NCI-H2029 (cell line): ENCODE results near the gene EVC.
"Not testable (repeated sequence)": the region's sequence is repeated elsewhere in the genome, so short reads cannot be mapped to it uniquely, and the experiment has no call there.

Source experiments
- DNase-seq: peaks from one replicate; lab custom pipeline; 2025; lab: John Stamatoyannopoulos, UW

EVC gene

DNA sequence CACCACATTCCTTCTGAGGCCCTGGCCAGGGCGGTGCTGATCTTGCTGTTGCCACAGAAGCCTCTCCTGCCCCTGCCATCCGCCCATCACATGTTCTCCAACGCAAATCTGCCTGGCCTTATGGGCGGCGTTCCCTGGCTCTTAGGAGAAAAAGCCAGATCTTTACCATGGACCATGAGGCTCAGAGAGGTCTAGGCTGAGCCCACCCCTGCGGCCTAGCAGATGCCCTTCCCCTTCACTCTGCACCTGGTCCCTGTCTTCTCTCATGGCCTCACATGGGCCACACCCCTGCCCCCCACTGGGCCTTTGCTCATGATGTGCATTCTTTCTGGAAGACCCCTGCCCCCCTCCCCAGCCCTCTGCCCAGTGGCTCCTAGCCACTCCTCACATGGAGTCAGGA, 103.4 kb downstream of the EVC start:
- no peak for DNase-seq

DNA sequence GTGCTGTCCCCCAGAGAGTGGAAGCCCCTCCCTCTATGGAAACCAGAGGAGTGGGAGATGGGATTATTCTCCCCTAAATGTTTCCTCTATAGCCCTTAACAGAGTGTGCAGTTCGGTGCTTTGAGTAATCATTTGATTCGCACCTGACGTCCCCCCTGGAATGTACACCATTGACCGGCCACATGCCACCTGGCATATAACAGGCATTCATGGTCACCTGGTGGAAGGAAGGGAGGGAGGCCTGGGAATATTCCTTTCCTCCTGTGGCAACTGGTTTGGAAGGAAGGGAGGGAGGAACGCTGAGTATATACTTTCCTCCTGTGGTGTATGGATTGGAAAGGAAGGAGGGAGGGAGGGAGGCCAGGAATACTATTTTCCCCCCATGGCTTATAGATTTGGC, 104.6 kb downstream of the EVC start:
- no peak for DNase-seq

DNA sequence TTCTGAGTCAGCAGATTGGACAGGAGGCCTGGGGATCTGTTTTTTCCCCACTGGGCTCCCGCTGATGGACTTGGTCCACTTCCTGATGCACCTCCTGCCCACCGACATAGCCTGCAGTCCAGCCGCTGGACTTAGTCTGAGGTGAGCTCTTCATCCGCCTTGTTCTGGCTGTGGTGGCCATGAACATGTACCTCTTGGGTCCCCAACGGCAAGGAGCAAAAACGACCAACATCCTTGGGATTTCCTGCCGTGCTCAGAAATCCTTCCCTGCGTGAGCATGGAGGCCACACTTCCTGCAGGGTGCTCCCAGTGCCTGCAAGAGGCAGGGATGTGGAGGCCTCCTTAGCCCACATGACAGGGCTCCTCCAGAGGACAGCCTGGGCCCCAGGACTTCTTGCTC, 105.1 kb downstream of the EVC start:
- no peak for DNase-seq

DNA sequence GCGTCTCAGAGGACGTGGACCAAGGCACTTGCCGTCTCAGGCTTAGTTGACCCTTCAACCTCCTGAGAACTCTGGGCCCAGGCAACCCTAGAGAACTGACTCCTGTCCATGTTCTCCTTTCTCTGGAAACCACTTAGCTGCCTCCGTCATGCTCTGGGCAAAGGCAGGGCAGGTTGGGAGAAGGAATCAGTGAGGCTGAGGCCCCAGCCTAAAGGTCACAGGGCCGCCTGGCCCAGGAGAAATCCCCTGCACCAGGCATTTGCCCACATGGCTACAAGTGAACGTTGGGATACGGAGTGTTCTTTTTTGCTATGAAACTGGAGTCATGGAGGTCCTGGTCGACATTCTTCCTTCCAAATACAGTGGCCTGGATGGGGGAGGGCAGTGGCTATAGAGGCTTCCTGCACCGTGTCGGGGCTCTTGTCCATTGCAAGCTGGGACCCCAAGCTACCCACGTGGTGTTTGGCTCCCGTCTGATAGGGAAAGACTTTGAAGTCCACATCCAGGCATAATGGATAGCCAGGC, 105.9 kb downstream of the EVC start:
- no peak for DNase-seq

DNA sequence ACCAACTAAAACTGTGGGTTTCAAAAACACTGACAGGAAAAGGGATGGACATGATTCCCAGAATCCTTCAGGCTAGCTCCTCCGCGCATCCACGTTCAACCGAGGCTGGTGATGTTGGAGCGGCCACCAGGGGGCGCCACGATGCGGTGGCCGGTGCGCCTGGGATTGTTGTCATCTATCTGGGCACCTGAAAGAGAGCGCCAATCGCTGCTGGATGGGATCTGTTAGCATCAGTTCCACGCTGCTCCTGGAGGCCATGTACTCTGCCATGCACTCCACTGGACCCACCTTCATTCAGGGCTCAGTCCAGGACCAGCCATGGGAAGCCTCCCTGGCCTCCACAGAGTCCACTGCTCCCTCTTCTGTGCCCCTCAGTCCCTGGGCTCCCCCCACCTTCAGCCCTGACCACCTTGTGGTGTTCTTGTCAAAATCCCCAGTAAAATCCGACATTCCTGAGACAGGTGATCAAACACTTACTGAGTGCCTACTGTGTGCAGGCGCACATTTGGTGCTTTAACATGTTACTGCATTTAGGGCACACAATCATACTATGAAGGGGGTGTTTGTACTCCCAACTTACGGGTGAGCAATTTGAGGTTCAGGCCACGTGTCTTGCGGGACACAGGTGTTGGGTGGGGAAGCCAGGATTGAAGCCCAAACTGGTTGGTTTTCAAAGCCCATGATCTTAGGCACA, 110.8 kb downstream of the EVC start:
- no peak for DNase-seq

DNA sequence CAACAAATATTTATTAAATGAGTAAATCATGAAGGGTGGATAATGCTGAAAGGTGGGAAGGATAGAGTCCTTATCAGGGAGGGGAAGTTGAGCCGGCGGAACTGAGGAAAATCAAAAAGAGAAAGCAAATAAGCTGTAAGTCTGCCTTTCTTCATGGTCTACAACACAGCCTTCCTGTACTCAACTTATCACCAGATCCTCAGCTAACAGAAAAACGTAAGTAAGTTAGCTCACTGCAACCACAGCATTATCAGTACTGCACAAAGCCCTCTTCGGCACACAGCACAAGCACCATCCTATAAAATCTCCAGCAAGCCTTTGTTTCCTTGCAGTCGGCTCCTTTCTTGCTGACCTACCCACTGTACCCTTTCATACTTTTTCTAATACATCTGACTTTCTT, 111.6 kb downstream of the EVC start:
- no peak for DNase-seq

DNA sequence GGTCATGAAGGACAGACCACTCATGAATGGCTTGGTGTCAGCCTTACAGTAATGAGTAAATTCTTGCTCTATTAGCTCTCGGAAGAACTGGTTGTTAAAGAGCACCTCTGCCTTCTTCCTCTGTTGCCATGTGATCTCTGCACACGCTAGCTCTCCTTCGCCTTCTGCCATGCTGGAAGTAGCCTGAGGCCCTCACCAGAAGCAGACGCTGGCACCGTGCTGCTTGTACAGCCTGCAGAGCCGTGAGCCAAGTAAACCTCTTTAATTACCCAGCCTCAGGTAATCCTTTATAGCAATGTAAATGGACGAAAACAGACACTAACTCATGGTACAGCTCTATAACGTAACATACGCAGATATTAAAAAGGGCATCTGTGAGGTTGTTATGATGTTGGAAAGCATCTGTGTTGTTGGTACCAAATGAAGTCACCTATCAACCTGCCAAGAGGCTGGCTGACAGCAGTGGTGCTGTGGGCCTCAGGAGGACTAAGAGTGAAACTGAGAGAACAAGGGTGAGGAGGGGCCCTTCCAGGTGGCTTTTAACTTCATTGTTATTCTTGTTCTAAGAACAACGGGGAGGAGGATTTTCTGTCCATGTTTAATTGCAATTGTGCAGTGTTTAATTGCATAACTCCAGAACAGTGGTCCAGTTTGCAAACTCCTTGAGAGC, 112.7 kb downstream of the EVC start:
- DNase-seq = no peak

DNA sequence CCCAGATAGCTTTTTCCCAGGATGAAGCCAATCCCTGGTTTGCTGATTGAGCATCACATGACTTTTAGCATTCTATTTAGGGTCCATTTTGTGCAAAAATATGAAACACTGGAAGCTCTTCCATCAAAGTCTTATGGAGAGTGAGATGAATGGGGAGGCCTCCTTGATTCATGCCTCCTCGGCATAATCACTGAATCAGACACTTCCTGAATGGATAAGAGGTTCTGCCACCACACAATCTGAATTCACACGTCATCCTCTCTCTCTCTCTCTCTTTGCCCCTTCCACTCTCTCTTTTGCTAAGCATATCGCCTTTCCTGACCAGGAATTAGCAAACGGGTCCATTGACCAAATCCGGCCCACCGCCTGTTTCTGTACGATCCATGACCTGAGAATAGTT, 113.2 kb downstream of the EVC start:
- DNase-seq = no peak

DNA sequence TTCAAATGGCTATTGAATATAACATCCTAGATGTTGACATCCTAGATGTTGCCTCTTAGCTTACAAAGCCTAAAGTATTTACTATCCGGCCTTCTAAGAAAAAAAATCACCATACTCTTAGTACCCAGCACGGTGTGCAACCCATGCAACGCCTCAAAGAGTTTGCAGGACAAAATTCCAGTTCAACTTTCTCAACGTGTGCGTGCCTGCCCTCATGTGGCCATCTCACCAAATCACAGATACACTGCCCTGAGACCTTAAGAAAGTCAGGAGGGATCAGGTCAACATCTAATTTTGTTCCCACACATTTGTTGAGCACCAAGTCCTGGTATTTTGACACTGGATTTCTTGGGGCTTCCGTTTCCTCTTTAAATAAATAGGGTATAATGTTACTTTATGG, 113.6 kb downstream of the EVC start:
- DNase-seq = no peak

DNA sequence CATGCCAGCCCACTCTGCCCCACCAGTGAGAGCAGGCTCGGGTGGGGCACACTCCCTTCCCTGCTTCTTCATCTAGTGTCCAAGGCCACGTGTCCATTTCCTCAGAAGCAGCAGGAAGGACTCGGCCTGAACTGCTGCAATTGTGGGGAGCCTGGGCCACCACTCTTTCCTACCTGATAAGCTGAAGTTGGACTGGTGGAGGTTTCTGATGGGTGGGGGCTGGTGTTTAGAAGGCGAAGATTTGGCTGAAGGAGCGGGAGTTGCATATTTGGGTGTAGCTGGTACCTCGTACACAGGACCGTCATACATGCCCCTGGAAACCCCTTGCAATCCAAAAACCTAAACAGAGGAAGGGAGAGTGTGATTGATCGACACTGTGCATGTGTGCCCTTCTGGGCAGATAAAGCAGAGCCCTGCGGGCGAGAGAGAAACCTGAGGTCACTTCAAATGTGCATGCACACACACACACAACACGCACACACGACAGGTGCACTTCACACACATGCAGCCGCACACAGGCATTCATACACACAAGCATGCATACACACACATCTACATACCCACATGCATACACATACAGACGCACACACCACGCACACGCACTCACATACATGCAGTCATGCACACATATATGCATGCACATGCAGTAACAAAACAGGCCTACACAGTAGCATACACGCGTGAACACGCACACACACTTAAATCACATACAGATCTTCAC, 114.5 kb downstream of the EVC start:
- no peak for DNase-seq

DNA sequence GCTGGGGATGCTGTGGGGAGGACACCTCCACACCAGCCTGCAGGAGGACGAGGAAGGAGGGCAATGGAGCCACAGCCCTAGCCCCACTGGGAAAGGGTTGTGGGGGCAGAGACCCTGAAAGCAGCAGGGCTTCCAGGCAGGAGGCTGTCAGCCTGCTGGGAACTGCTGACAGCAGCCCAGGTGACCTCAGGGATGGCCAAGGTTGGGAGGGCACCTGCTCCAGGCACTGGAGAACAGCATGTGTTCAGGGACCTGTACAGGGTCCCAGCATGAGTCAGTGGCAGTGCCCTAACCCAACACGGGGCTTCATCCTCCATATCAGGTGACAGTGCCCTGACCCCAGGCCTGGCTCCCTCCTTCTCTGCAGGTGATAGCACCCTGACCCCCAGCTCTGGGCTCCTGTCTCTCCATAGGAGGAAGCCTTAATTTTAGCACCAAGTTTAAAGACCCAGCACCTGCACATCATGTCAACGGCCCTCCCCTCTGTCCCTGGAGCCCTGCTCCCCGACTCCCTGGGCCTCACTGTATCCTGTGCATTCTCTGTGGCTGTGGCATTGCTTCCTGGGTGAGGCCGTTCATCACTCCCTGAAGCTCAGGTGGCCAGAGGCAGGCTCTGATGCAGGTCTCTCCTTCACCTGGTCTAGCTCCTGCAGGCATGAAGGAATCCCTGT, 115.6 kb downstream of the EVC start:
- DNase-seq = no peak

DNA sequence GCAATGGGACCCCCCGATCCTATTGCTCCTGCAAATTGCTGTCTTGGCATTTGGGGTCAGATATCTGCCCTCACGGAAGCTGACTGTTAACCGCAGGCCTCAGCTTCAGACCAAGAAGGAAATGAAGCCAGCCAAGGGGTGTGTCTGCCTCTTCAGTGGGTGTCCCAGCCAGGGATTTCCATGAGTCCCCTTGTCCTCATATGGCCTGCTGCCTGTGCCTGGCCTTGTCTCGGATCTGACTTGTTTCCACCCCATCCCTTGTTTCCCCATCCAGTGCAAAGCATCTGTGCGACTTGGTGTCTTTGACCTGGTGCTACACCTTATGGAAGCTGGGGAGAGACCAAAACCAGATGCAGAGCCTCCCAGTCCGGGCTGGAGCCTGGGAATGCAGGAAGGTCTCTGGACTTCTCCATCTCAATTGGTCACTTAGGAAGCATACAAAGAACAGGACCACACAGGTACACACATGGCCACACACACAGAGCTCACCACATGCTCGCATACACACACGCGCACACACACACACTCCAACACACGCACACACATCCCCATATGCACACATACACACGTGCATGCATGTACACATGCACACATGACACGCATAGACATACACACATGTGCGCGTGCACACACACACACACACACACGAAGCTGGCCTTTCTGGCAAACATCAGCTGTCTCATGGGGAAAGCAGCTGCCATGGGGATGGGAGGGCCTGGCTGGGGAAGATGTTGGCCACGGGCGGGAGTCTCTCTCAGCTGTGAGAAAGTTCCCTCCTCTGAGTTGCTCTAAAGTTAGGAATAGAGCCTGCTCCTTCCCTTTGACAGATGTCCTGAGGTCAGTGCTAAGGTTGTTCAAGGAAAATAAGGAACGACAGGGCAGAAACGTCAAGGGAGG, 116.4 kb downstream of the EVC start:
- DNase-seq = no peak

DNA sequence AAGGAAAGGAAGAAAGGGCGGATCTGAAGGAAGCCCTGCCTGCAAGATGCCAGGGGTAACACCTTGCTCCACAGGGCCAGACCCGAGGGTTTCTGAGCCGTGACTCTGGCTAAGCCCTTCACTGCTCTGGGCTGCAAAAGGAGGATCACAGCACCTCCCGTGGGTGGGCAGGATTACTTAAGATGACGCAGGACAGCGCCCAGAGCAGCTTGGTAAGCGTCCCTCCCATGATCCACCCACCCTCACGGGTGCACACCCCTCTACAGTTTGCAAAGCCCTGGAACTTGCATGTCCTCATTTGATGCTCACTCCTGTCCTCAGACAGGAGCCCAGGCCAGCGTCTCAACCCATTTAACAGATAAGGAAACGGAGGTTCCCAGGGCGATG, 117.0 kb downstream of the EVC start:
- no peak for DNase-seq

DNA sequence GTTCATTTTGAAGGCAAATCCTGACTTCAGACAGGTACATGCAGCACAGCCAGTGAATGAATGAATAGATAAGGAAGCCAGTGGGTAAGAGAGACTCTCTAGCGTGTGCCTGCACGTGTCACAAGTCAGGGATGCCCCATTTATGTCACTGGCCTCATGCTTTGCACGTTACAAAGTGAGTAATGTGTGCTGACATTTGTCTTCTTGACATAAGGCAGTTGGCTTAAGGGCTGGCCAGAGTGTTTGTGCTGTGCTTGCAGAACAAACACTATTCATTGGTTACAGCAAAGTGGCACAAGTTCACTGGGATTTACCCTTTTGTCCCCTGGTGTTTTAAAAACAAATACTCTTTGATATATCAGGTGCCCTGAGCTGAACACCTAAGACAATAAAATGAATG, 125.9 kb downstream of the EVC start:
- DNase-seq = peak; percentile 14

DNA sequence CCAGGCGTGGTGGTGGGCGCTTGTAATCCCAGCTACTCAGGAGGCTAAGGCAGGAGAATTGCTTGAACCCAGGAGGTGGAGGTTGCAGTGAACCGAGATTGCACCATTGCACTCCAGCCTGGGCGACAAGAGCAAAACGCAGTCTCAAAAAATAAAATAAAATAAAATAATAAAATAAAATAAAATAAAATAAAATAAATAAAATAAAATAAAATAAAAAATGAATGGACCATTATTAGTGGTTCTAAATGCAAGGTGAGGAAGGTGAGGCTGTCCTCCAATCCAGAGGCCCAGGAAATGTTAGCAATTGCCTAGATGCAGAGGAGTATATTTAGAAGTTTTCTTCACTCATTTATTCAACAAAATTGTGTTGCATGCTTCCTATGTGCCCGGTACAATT, 126.5 kb downstream of the EVC start:
- DNase-seq = not testable (repeated sequence)

DNA sequence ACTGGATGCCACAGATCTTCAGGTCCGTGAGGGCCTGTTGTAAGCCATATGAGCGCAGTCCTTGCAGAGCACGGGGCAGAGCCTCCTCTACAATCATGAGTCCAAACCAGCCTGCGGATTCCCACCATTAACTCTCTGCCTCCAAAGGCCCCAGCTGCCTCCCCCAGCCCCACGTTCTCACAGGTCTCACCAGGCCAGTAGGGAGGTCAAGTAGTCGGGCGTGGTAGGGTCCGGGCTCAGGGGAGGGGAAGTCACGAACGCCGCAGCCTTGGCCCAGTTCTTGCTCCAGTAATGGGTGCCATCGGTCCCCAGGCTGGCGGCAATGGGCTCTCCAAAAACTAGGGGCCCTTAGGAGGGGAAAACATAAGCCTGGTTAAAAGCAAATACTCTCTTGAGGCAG, 128.3 kb downstream of the EVC start:
- DNase-seq = no peak

DNA sequence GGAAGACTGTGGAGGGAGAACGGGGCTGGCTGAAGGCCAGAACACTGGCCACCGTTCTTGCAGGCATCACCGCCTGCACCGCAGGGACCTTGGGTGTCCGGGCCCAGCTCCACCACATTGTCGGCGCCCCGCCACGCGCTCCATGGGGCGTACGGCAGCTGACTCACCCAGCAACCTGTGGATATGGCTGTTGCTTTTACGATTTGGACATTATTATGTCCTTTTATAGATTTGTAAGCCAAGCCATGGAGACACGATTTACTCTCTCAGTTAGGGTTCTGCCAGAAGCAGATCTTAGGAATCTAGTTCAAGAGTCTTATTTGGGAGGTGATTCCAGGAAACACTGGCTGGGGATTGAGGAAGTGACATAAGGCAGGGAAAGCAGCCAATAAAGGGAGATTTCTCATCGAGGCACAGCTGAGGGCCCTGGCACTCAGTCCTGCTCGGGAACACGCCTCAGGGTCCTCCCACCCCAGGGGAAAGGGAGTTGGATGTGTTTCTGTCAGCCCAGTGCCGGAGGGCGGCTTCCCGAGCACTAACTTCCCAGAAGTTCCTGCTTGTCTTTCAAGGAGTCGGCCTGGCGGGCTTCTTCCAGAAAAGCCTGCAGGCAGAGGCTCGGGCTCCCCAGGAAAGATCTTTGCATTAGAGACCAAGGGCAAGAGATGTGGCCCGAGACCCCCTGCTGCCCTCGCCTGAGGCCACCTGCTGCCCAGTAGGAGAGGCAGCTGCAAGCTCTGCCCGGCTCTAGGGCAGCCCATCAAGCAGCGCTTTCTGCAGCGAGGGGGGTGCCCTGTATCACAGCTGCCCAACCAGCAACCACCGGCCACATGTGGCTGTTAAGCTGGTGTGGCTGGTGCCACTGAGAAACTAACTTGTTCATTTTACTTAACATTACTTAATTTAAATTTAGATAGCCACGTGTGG, 129.0 kb downstream of the EVC start:
- no peak for DNase-seq

DNA sequence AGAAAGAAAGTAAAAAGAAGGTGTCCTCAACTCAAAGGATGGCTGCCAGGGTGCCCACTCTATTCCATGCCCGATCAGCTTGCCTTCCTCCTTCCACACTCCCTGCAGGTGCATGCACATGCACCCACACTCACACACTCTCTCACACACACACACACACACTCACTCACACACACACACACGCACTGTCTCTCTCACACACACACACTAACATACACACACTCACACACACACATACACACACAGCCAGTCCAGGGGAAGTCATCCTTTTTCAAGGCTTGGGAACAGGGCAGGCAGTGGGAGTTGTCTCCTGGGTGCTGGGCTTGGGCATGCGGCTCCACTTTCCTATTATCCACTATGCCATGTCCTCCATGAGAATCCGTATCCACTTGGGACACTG, 131.5 kb downstream of the EVC start:
- no peak for DNase-seq

DNA sequence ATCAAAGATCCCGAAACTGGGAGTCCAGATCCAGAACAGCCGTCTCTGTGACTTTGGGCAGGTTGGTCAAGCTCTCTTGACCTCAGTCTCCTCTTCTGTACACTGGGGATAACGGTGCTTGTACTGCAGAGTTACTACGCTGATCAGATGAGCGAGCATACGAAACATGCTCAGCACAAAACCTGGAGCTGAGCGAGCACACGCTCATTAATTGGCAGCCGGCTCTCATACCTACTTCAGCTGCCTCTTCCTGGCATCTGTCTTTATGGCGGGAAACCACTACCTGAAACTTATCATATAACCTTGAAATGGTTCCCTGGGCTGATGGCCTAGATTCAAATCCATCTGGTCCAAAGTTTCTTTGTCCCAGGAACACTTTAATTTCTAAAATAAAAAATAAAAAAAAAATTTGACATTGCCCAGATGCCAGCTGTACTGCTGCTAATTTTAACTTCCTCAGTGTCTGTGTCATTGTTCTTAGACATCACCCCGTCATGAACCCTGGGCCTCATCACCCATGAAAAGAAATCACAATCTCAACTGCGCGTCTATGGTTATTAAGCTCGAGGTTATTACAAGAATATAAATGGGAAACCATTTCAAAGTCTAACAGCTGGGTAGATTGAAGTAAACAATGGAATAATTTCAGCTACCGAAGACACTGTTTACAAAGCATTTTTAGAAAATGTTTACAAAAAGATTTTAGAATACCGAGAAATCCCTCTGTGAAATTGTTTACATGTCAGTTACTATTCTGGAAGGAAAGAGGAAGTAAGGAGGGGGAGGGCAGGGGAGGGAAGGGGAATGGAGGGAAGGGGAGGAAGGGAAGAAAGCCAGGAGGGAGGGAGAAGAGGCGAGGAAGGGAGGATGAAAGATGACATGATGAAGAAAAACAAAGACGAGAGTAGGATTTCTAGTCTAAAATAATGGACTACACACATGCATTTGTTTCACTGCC, 132.9 kb downstream of the EVC start:
- DNase-seq = no peak
